IPS DF 6.9 (cell line): ENCODE measurements around the gene MAP7D3.
A peak's percentile ranks its signal among the peaks of the same experiment; 100 is the strongest.
"Not testable (repeated sequence)": the region's sequence is repeated elsewhere in the genome, so short reads cannot be mapped to it uniquely, and the experiment has no call there.

ENCODE experiments used
- DNase-seq: peaks from one replicate; pipeline ENCODE4 v3.0.0-alpha.2; 2013; ENCODE audit warnings: low read depth, low spot score
- H3K27ac ChIP-seq: one replicate; pipeline ENCODE4 v1.5.1; 2013; ENCODE audit warnings: low read length, control low read depth
- H3K27me3 ChIP-seq: 2 replicates; pipeline ENCODE4 v1.6.1; 2013; ENCODE audit warnings: mild to moderate bottlenecking, low read length; ENCODE audit not compliant: control insufficient read depth, insufficient read depth
- H3K36me3 ChIP-seq: 2 replicates; pipeline ENCODE4 v1.6.1; 2013; ENCODE audit warnings: low read length; ENCODE audit not compliant: control insufficient read depth, insufficient read depth
- H3K4me1 ChIP-seq: 2 replicates; pipeline ENCODE4 v1.6.1; 2013; ENCODE audit warnings: low read length; ENCODE audit not compliant: control insufficient read depth, insufficient read depth
- H3K4me3 ChIP-seq: 2 replicates; pipeline ENCODE4 v1.5.1; 2013; ENCODE audit warnings: mild to moderate bottlenecking, low read length
- H3K9me3 ChIP-seq: 2 replicates; pipeline ENCODE4 v1.6.1; 2013; ENCODE audit warnings: low read length, inconsistent platforms; ENCODE audit not compliant: control insufficient read depth, insufficient read depth
- WGBS: extraction: QIAGEN DNeasy Blood & Tissue Kit; methylation state at CpG from one replicate; pipeline ENCODE4 v1.1.7; 2013; ENCODE audit warnings: mixed read lengths, missing lambda C conversion rate; ENCODE audit not compliant: insufficient read length, insufficient coverage; 5-methylcytosine and 5-hydroxymethylcytosine counted together

Gene MAP7D3

DNA sequence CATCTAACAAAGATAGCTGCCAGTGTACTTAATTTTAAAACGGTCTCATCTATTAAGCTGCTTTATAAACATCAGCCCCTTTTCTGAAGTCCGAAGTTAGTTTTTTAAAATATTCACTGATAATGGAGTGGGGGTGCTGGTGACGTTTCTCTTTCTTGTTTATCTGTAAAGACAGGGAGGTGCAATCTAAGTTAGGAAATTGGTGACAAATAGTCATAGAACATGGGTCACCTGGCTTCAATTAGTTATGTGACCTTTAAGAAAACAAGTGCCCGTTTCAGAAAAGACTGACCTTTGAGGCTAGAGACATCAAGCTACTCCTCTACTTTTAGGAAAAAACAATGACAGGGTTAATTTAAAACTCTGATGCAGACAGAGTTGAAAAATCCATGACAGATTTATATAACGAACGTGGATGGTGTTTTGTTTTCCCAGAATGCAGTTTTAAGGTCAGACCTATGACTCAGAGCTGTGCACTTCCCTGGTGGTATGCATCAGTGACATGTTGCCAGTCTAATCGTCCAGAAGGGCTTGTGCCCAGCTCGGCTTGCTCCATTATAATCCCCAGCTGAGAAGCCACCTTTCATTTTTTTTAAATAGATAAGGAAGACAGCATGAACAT, 65.7 kb downstream of the MAP7D3 start:
- Histone ChIP-seq H3K27me3 (no peaks in the 10 kb centered on the region), H3K36me3 (no peaks in the 10 kb centered on the region), H3K4me3 (no peak overlapping the region), H3K9me3 (no peaks in the 10 kb centered on the region), H3K4me1 (no peaks in the 10 kb centered on the region), H3K27ac (no peak overlapping the region)
- no CpG with 5 or more reads among the region's 8 CpGs for WGBS
- no peak for DNase-seq

DNA sequence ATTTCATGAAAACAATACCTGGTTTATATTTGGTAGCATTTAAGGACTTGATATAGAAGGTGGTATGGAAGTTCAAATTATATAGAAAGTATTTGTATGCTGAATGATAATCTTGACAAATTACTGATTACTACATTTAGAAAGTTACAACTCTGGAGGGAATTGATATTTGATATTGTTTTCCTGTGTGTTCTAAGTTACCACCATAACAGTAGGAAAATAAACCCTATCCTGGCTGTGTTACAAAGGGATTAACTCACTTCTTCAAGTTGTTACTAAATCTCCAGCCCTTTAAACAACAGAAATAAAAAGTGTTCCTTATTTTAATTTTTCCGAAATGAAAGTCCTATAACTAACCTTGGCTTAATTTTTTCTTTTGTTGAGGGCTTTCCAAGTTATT, 67.3 kb downstream of the MAP7D3 start:
- Histone ChIP-seq H3K4me1 (no peaks in the 10 kb centered on the region), H3K4me3 (no peak overlapping the region), H3K9me3 (no peaks in the 10 kb centered on the region), H3K27me3 (no peaks in the 10 kb centered on the region), H3K27ac (no peak overlapping the region), H3K36me3 (no peaks in the 10 kb centered on the region)
- DNase-seq, result no peak
- no CpG with 5 or more reads among the region's 1 CpG for WGBS

DNA sequence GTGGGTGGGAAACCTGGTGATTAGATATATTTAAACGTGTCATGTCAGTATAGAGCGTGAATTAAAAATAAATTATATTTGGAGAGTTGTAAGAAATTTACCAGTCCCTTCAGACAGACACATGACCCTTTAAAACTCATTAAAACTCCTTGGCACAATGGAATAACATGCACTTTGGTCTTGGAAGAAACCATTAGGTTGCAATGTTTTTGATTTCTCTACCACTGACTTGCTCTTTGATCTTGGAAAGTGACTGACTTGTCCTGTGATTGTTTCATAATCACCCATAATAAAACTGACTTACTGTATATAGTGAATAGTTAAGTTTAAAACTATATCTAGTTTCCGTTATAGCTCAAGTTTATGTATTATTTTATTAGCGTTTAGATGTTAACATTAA, 68.0 kb downstream of the MAP7D3 start:
- no peaks in the 10 kb centered on the region for H3K36me3 ChIP-seq
- WGBS, result 100% methylated on average over 2 of the region's 4 CpGs
- no peaks in the 10 kb centered on the region for H3K9me3 ChIP-seq
- no peak overlapping the region for H3K27ac ChIP-seq
- no peak for DNase-seq
- no peak overlapping the region for H3K4me3 ChIP-seq
- no peaks in the 10 kb centered on the region for H3K27me3 ChIP-seq
- H3K4me1 ChIP-seq, result no peaks in the 10 kb centered on the region

DNA sequence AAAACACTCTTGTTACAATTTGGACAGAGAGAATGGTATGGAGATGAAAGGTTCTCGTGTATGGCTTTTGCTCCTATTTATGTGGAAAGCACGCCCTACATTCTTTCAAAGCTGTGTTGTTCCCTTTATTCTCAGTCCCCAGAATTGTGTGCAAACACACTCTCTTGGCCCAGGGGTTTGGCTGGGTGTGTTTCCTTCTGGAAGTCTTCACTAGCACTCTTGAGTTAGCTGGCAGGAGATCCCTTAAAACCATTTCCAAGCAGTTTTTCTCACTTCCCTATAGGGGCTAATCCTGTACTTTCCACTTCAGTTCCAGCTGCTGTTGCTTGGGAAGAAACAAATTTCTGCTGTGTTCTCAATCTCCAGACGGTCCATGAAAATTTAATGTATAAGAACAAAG, 68.8 kb downstream of the MAP7D3 start:
- Histone ChIP-seq H3K27me3 (no peaks in the 10 kb centered on the region), H3K9me3 (no peaks in the 10 kb centered on the region), H3K4me3 (no peak overlapping the region), H3K4me1 (no peaks in the 10 kb centered on the region), H3K36me3 (no peaks in the 10 kb centered on the region), H3K27ac (no peak overlapping the region)
- WGBS, result no CpG with 5 or more reads among the region's 3 CpGs
- DNase-seq, result no peak

DNA sequence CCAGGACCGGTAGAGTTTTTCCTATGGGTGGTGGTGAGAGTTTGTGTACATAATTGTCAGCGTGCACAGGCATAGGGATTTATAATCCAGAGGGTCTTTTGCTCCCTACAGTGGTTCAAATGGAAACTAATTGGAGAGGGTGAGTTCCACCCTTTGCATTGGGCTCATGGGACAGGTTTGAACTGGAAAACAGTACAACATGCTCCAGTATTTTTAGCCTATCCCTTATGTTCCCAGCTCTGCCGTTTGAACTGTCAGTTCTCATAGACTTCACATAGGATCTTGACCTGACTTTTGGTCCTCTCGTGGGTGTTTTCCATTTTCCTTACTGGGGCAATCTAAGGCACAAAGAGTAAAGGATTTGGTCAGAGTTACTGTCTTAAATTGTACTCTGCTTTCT, 72.1 kb downstream of the MAP7D3 start:
- Histone ChIP-seq H3K9me3 (no peaks in the 10 kb centered on the region), H3K4me1 (no peaks in the 10 kb centered on the region), H3K27ac (no peak overlapping the region), H3K4me3 (no peak overlapping the region), H3K27me3 (no peaks in the 10 kb centered on the region), H3K36me3 (no peaks in the 10 kb centered on the region)
- WGBS, result no CpG with 5 or more reads among the region's 4 CpGs
- no peak for DNase-seq

DNA sequence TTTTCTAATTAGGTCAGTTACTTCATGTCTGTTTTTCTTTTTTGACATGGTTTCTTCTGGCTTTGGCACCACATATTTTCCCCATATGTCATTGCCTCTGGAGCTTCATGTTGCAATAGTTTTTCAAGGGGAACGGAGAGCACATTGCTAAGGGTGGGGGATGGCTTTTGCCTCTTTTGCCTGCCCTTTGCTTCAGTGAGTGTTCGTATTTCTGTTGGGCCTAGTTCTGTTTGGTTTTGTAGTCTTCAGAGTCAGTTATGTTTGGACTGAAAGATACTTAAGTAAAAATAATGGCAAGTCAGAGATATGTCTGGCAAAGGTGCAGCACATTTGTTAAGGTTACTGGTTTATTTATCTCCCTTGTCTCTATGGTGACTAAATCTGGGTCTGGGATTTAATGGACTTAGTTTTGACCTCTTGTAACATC, 74.8 kb downstream of the MAP7D3 start:
- Histone ChIP-seq H3K4me1 (no peaks in the 10 kb centered on the region), H3K36me3 (no peaks in the 10 kb centered on the region), H3K4me3 (no peak overlapping the region), H3K27ac (no peak overlapping the region), H3K27me3 (no peaks in the 10 kb centered on the region), H3K9me3 (no peaks in the 10 kb centered on the region)
- no CpG with 5 or more reads among the region's 2 CpGs for WGBS
- no peak for DNase-seq

- H3K27me3 ChIP-seq, result no peaks in the 10 kb centered on the region
- no CpG with 5 or more reads among the region's 1 CpG for WGBS
- DNase-seq, result no peak
- H3K9me3 ChIP-seq, result no peaks in the 10 kb centered on the region
- no peaks in the 10 kb centered on the region for H3K4me1 ChIP-seq
- H3K36me3 ChIP-seq, result no peaks in the 10 kb centered on the region
- H3K27ac ChIP-seq, result no peak overlapping the region
- no peak overlapping the region for H3K4me3 ChIP-seq
Measured at GRCh38 chrX:136171420-136171819, 79.8 kb downstream of the MAP7D3 start.

DNA sequence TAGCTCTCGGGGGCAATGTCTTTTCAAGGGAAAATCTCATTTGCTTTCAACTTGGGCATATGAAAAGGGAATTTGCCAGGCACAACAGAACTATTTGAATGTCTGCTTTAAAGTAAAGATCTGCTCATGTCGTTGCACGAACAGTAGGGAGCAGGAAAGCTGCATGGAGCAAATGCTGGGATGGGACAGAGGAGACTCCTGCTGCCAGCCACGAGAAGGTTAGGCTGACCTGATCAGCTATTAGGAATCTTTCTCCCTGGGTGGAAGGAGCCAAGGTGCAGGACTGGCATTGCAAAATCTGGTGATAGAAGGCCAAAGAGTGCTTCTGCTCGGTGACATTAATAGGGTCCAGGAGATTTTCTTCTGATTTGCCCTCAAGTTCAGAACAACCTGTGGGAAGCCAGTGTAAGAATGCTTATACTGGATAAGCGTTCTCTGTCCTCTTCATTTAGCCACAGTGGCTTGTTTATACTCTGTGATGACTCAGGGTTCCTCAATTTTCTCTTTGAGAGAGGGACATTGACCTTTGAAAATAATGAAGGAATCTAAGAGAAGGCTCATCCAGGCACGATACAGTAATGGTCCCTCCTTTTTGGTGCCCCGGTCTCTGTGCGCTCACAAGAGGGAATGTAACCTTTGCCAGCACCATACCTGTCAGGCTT, 80.9 kb downstream of the MAP7D3 start:
- Histone ChIP-seq H3K9me3 (no peaks in the 10 kb centered on the region), H3K27ac (no peak overlapping the region), H3K36me3 (no peaks in the 10 kb centered on the region), H3K4me3 (no peak overlapping the region), H3K27me3 (no peaks in the 10 kb centered on the region), H3K4me1 (no peaks in the 10 kb centered on the region)
- DNase-seq, result no peak
- no CpG with 5 or more reads among the region's 9 CpGs for WGBS

DNA sequence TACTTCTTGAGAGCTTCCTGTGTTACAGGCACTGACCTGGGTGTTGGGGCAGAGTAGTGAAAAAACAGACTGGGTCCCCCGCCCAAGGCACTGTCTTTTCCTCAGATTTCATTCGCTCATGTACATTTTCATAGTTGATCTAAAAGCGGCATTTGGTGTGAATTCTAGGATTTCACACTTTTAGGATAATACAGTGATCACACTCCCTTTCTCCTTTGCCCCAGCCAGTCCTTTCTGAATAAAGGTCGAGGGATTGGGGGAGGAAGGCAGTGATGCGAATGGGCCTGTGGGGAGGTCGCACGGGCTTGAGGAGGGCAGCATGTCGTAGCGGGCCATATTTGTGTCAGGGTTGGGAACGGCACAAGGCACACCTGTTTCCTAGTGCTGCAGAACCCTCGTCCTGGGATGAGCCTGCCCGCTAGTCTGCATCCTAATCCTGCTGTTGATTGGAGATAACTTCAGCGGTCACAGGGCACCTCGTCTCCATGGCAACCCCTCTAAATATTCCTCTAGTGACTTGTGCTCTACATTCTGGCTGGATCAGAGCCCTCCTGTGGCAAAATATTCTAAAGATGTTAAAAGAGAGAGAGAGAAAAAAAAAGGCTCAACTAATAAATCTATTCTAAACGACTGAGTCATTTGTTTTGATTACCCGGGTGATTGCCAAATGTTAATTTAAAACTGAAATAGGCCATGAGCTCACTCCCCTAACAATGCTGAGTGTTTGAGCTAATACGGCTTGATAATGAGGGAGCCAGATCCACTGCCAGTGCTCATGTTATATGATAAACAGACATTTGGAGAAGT, 82.1 kb downstream of the MAP7D3 start:
- Histone ChIP-seq H3K36me3 (no peaks in the 10 kb centered on the region), H3K4me1 (no peaks in the 10 kb centered on the region), H3K9me3 (no peaks in the 10 kb centered on the region), H3K4me3 (no peak overlapping the region), H3K27me3 (no peaks in the 10 kb centered on the region), H3K27ac (no peak overlapping the region)
- no CpG with 5 or more reads among the region's 17 CpGs for WGBS
- peak; percentile 37 for DNase-seq

GRCh38 chrX:136167989-136168388, 83.2 kb downstream of the MAP7D3 start:
- not testable (repeated sequence) for H3K27ac ChIP-seq, H3K4me3 ChIP-seq, H3K9me3 ChIP-seq, H3K4me1 ChIP-seq, H3K36me3 ChIP-seq, H3K27me3 ChIP-seq, DNase-seq
- WGBS, result no CpG with 5 or more reads among the region's 6 CpGs
